NCI-H2196 treated with DMSO at 0.1 percent for 48 hours (cell line): ENCODE results near the gene TDG.

Experiments
- DNase-seq: peaks from one replicate; lab custom pipeline; 2025; ENCODE audit not compliant: unreplicated experiment; lab: John Stamatoyannopoulos, UW

The TDG gene

DNA sequence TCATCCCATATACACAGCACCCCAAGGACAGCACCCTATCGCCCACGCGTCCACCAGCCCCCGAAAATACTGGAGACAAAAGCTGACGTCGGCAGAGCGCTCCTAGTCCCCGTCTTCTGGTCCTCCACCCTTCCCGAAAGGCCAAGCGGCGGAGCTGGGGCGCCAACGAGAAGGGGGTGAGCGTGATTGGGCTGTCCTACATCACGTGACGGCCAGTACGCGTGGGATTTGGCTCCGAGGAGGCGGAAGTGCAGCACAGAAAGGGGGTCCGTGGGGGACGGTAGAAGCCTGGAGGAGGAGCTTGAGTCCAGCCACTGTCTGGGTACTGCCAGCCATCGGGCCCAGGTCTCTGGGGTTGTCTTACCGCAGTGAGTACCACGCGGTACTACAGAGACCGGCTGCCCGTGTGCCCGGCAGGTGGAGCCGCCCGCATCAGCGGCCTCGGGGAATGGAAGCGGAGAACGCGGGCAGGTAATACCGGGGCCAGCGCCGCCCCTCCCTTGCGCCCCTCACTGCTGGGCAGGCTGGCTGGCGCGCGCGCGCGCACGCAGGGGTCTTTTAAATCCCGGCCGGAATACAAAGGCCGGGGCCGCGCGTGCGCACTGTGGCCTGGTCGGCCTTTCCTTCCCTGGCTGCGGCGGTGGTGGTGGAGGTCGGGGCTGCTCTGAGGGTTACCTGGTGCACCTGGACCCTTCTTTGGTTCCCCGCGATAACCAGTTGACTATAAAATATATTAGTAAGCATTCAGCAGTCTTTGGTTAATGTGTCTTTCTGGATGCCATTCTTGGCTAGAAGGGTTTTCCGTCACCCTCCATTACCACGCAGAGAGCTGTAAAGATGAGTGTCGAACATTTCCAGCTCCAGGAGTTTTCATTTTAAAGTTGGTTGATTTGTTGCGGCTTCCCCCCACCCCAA, at the start of gene TDG:
Gene TDG, plus strand, starts transcription at position 283 of the 915 bp plus-strand sequence. Its CDS starts 166 bp downstream, at position 449.
- DNase-seq, result peak; percentile 98

DNA sequence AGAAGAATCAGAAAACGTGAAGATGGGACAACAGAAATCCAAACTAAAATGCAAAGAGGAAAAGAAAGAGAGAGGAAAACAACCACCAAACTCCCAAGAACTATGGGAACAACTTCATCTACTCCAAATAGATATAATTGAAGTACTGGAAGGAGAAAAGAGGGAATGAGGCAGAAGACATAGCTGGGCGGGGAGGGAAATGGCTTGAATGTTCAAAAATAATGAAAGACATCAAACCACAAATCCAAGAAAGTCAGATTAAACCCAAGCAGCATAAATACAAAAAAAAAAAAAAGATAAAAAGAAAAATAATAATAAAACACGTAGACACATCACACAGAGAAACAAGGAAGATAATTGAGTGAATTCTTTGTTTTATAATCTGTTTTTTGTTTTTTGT, 47.8 kb upstream of the TDG start:
- DNase-seq, result no peak

- DNase-seq, result peak; percentile 67
These were observed 40.7 kb upstream of the TDG start for GRCh38 chr12:103924761-103925641.

DNA sequence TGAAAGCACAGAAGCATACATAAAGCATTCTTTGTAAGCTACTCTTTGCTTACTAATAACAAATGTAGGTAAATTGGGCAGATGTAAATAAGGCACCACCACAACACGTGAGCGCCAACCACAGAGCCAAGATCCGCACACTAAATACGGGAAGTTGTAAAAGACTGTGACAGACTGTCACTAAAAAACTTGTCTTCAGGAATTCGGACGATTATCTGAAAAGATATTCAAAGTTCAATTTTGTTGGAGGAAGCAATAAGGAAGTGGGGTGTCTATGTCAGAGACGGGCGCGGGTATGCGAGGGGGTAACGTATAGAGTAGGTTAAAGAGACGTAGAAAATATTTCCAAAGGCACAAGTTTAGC, 37.0 kb upstream of the TDG start:
- DNase-seq, result no peak

DNA sequence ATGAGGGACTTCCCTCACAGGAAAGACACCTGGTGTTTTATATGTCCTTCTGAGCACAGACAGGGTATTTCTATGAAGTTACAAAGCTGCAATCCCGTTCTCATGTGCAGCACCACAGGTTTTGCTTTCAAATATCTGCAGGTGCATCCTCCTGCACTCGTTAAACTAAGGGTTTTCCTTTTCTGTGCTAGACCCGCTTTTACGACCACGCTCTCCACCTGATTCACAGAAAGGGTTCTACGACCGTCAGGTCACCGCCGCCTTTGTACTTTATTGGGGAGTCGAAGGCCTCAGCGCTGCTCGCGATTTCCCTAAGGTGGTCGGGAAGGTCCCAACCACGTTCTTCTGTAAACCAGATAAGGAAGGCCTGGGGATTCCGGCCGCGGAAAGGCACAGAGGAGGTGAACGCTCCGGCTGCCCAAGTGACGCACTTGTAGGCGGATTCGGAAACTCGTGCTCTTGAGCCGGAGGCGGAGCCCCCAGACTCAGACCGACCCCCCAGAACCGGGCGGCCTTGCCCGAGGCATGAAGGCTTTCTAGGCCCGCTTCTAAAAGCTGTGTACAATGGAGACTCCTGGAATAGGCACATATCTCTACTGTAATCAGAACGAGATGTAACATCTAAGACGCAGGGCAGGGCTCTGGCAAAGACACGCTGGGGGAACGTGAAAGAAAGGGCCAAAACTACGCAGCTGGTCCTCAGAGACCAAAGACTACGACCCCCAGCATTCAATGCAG, 36.5 kb upstream of the TDG start:
- DNase-seq, result peak; percentile 85

GRCh38 chr12:103929784-103930033, 36.0 kb upstream of the TDG start:
- peak; percentile 96 for DNase-seq

GRCh38 chr12:103930034-103930786, 35.5 kb upstream of the TDG start, which contains the start of gene HSP90B1:
Gene HSP90B1, plus strand, starts transcription at chr12:103930410. Its CDS starts 106 bp downstream, at chr12:103930516.
- DNase-seq, result peak; percentile 99

GRCh38 chr12:103930787-103931735, 34.6 kb upstream of the TDG start:
- no peak for DNase-seq

DNA sequence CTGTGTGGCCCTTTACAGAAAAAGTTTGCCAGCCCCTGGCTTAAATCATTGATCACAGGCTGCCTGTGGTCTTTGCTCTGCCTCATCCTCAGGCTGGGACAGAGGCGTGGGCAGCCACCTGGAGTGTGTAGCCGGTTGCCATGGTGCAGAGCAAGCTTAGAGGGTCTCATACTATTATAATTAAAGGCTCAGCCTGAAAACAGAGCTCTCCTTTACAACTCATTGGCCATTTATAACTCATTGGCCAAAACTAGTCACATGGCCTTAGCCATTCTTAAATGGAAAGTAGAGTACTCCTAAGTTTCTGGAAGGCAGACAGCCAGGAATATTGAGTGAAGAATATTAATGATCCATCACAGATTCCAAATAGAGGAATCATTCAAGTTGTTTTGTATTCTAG, 32.4 kb upstream of the TDG start:
- DNase-seq, result no peak

DNA sequence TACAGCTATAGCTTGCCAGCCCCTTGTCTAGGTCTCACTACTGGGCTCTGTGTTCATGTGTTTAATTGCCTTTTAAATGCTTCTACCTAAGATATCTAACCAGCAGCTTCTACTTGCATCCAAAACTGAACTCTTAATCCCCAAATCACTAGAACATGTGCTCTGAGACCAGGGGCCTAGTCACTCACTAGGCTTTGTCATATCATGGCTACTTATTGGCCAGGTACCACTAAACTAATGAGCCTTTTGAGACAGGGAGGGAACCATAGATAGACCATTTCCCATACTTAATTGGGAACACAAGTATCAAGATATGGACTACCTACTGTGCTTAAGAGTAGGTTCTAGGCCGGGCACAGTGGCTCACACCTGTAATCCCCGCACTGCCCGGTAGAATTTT, 29.0 kb upstream of the TDG start:
- no peak for DNase-seq

DNA sequence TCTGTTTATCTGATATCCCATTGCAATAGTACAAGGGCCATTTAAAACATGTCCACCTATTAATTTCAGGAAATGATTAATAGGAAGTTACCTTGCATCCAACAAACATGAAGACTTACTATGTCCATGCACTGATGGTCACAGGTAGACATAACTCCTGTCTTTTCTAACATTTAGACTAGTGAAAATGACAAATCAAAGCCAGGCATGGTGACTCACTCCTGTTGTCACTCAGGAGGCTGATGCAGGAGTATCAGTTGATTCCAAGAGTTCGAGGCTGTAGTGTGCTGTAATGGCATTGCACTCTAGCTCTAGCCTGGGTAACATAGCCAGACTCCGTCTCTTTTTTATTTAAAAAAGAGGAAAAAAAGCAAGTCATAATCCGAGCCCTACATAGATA, 20.7 kb upstream of the TDG start:
- no peak for DNase-seq

DNA sequence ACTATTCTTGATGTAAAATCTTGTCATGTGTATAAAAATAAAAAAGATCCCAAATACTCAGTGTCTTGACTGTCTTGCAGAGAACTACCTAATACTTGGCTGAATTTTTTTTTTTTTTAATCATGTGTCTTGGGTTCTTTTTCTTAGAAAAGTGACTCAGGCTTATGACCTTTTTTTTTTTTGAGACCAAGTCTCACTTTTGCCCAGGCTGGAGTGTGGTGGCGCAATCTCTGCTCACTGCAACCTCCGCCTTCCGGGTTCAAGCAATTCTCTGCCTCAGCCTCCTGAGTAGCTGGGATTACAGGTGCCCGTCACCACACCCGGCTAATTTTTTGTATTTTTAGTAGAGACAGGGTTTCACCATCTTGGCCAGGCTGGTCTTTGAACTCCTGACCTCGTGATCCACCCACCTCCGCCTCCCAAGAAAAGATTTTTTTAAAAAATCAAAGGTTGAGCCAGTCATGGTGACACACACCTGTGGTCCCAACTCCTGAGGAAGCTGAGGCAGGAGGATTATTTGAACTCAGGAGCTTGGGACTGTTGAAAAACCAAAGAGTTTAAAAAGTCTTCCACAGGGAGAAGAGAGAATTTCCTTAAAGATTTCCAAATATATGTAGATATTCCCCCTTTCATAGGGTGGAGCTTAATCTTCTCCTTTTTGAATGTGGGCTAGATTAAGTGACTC, 17.7 kb upstream of the TDG start:
- DNase-seq, result no peak

- DNase-seq, result no peak
These were observed 16.8 kb upstream of the TDG start for GRCh38 chr12:103948746-103949406.

DNA sequence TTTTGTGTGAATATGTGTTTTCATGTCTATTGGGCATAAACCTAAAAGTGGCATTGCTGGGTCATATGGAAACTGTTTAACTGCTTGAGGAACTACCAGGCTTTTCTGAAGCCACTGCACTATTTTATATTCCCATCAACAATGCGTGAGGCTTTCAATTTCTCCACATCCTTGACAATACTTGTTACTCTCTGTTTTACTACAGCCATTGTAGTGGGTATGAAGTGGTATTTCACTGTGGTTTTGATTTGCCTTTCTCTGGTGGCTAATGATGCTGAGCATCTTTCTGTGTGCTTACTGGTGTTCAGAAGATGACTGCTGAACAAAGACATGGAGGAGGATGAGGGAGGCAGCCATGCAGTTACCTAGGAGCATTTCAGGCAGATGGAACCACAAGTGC, 13.2 kb upstream of the TDG start:
- no peak for DNase-seq

GRCh38 chr12:103955811-103956508, 9.7 kb upstream of the TDG start:
- DNase-seq, result no peak

- no peak for DNase-seq
These were observed 9.1 kb upstream of the TDG start for GRCh38 chr12:103956509-103957027.

DNA sequence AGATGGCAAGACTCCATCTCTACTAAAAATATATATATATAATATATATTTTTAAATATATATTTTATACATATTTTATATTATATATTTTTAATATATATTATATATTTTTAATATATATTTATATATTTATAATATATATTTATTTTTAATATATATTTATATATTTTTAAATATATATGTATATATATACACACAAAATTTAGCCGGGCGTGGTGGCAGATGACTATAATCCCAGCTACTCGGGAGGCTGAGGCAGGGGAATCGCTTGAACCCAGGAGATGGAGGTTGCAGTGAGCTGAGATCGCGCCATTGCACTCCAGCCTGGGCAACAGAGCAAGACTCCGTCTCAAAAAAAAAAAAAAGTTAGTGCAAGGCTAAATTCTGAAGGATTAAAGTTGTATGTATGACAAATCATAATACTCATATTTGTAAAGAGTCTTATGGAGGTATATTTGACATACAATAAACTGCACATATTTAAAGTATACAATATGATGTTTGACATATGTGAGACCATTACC, 7.7 kb upstream of the TDG start:
- DNase-seq, result no peak
